Smooth muscle cell (in vitro differentiated cells): ENCODE results near the gene KAZN. TPM values are rescaled to one million over a fixed set of nuclear protein-coding genes. Genes with fewer than 3 reads are reported as not detected.

Experiments
- DNase-seq: peaks from one replicate; lab custom pipeline; 2025; ENCODE audit not compliant: unreplicated experiment; lab: John Stamatoyannopoulos, UW
- H2AFZ ChIP-seq: fragments of 200-600 bp; sonication (generic); 2 replicates; pipeline ENCODE4 v1.6.0; 2016; ENCODE audit warnings: antibody characterized with exemption, low read depth, mild to moderate bottlenecking
- H3F3A ChIP-seq: fragments of 200-600 bp; sonication (generic); 2 replicates; pipeline ENCODE4 v1.6.0; 2017; ENCODE audit warnings: antibody characterized with exemption, low read depth
- H3K27ac ChIP-seq: fragments of 200-600 bp; sonication (generic); 2 replicates; pipeline ENCODE4 v1.5.1; 2016; ENCODE audit warnings: low read depth, mild to moderate bottlenecking
- H3K27me3 ChIP-seq: fragments of 200-600 bp; sonication (generic); 2 replicates; pipeline ENCODE4 v1.6.1; 2016; ENCODE audit warnings: low read depth, mild to moderate bottlenecking
- H3K36me3 ChIP-seq: fragments of 200-600 bp; sonication (generic); 2 replicates; pipeline ENCODE4 v1.5.1; 2016; ENCODE audit warnings: low read depth
- H3K4me1 ChIP-seq: fragments of 200-600 bp; sonication (generic); 2 replicates; pipeline ENCODE4 v1.5.1; 2016; ENCODE audit warnings: low read depth
- H3K4me2 ChIP-seq: fragments of 200-600 bp; sonication (generic); 2 replicates; pipeline ENCODE4 v1.6.0; 2016; ENCODE audit warnings: mild to moderate bottlenecking
- H3K4me3 ChIP-seq: fragments of 200-600 bp; sonication (generic); 2 replicates; pipeline ENCODE4 v1.5.1; 2016; ENCODE audit warnings: mild to moderate bottlenecking
- H3K79me2 ChIP-seq: fragments of 200-600 bp; sonication (generic); 2 replicates; pipeline ENCODE4 v1.6.0; 2016; ENCODE audit warnings: low read depth, mild to moderate bottlenecking
- H3K9ac ChIP-seq: fragments of 200-600 bp; sonication (generic); 2 replicates; pipeline ENCODE4 v1.6.0; 2016; ENCODE audit warnings: low read depth
- H3K9me3 ChIP-seq: fragments of 200-600 bp; sonication (generic); replicated peaks from 2 replicates; pipeline ENCODE4 v1.5.1; 2016; ENCODE audit warnings: low read depth
- H4K20me1 ChIP-seq: fragments of 200-600 bp; sonication (generic); 2 replicates; pipeline ENCODE4 v1.6.0; 2016; ENCODE audit warnings: low read depth
- CTCF ChIP-seq: fragments of 200-600 bp; sonication (generic); IDR thresholded peaks from 2 replicates; pipeline ENCODE4 v1.5.1; 2017; ENCODE audit warnings: borderline replicate concordance, mild to moderate bottlenecking, antibody characterized with exemption; ENCODE audit not compliant: insufficient read depth, poor library complexity, severe bottlenecking
- WGBS: methylation state at CpG from one replicate; pipeline ENCODE4 v1.1.7; 2016; ENCODE audit warnings: low lambda C conversion rate; 5-methylcytosine and 5-hydroxymethylcytosine counted together
- polyA plus RNA-seq: library from polyadenylated mRNA; unstranded; fragments of >200 nt; fragmentation: Nextera tagmentation; extraction: Ambion mirVana; gene quantifications from 2 replicates; pipeline ENCODE4 v1.2.1, GENCODE V29; 2016
- total RNA-seq: library from RNA; depleted of rRNA; stranded (reverse); fragments of >200 nt; gene quantifications from 2 replicates; pipeline ENCODE4 v1.2.3, GENCODE V29; 2014

The KAZN gene
- total and polyA plus RNA-seq, 2 experiments from 2014 or later: 6.3 to 8.2 TPM

GRCh38 chr1:14583788-14584187 lies 14.7 kb upstream of the KAZN start:
- H3F3A ChIP-seq: no peaks in the 10 kb centered on the region
- H3K9ac ChIP-seq: no peak overlapping the region
- H3K4me1 ChIP-seq: no peaks in the 10 kb centered on the region
- no peaks in the 10 kb centered on the region for H3K79me2 ChIP-seq
- no peaks in the 10 kb centered on the region for H3K36me3 ChIP-seq
- no peaks in the 10 kb centered on the region for H3K27me3 ChIP-seq
- H4K20me1 ChIP-seq: no peaks in the 10 kb centered on the region
- H3K9me3 ChIP-seq: no peaks in the 10 kb centered on the region
- H3K27ac ChIP-seq: no peak overlapping the region
- WGBS: 94% methylated on average over 5 of the region's 5 CpGs
- H3K4me2 ChIP-seq: no peak overlapping the region
- no peak overlapping the region for H2AFZ ChIP-seq
- TF ChIP-seq CTCF: no peak
- DNase-seq: no peak
- H3K4me3 ChIP-seq: no peak overlapping the region

- 87% methylated on average over 9 of the region's 9 CpGs for WGBS
- no peaks in the 10 kb centered on the region for H3K79me2 ChIP-seq
- no peak overlapping the region for H3K4me3 ChIP-seq
- H4K20me1 ChIP-seq: no peaks in the 10 kb centered on the region
- no peaks in the 10 kb centered on the region for H3F3A ChIP-seq
- H3K9me3 ChIP-seq: no peaks in the 10 kb centered on the region
- no peak overlapping the region for H3K27ac ChIP-seq
- no peak for TF ChIP-seq CTCF
- no peak overlapping the region for H3K9ac ChIP-seq
- no peaks in the 10 kb centered on the region for H3K36me3 ChIP-seq
- H2AFZ ChIP-seq: no peak overlapping the region
- no peaks in the 10 kb centered on the region for H3K27me3 ChIP-seq
- DNase-seq: no peak
- H3K4me2 ChIP-seq: no peak overlapping the region
- H3K4me1 ChIP-seq: no peaks in the 10 kb centered on the region
Measured at GRCh38 chr1:14585728-14586127, 12.8 kb upstream of the KAZN start.

GRCh38 chr1:14590411-14591180 lies 7.9 kb upstream of the KAZN start:
- H3K4me1 ChIP-seq: no peaks in the 10 kb centered on the region
- H3F3A ChIP-seq: no peaks in the 10 kb centered on the region
- H3K9me3 ChIP-seq: no peaks in the 10 kb centered on the region
- no peak overlapping the region for H3K4me2 ChIP-seq
- WGBS: 68% methylated on average over 10 of the region's 10 CpGs
- H2AFZ ChIP-seq: no peak overlapping the region
- TF ChIP-seq CTCF: no peak
- H4K20me1 ChIP-seq: no peaks in the 10 kb centered on the region
- no peak overlapping the region for H3K9ac ChIP-seq
- H3K27me3 ChIP-seq: peaks cover 17% of the 10 kb centered on the region
- no peaks in the 10 kb centered on the region for H3K36me3 ChIP-seq
- H3K27ac ChIP-seq: no peak overlapping the region
- no peak for DNase-seq
- H3K79me2 ChIP-seq: no peaks in the 10 kb centered on the region
- no peak overlapping the region for H3K4me3 ChIP-seq

- H3K36me3 ChIP-seq: no peaks in the 10 kb centered on the region
- no peaks in the 10 kb centered on the region for H3K4me1 ChIP-seq
- H3K27ac ChIP-seq: no peak overlapping the region
- peaks cover 17% of the 10 kb centered on the region for H3K27me3 ChIP-seq
- no peaks in the 10 kb centered on the region for H3K79me2 ChIP-seq
- H4K20me1 ChIP-seq: no peaks in the 10 kb centered on the region
- H3F3A ChIP-seq: no peaks in the 10 kb centered on the region
- WGBS: 89% methylated on average over 6 of the region's 6 CpGs
- H3K4me3 ChIP-seq: no peak overlapping the region
- no peak for DNase-seq
- no peaks in the 10 kb centered on the region for H3K9me3 ChIP-seq
- no peak overlapping the region for H3K4me2 ChIP-seq
- H2AFZ ChIP-seq: no peak overlapping the region
- H3K9ac ChIP-seq: no peak overlapping the region
- TF ChIP-seq CTCF: no peak
Measured at GRCh38 chr1:14591600-14591999, 6.9 kb upstream of the KAZN start.
